PC-3 (cell line): ENCODE measurements around the gene ZXDC. TPM values are rescaled to one million over a fixed set of nuclear protein-coding genes. Genes with fewer than 3 reads are reported as not detected.

Source experiments
- ATAC-seq: fragments of 200-7000 bp; cut with Tn5 transposase; 2 replicates; pipeline ENCODE4 v1.9.1; 2020; ENCODE audit warnings: mild to moderate bottlenecking, moderate library complexity
- BruUV-seq: library from RNA; stranded (reverse); fragments of 400-500 nt; replicated peaks from 2 replicates; lab custom pipeline; 2021; lab: Mats Ljungman, UMichigan
- CTCF ChIA-PET: fragments of 300-600 bp; sonication (Branson Sonifier 250); formaldehyde crosslinking; loops from one replicate; lab custom pipeline; 2022; ENCODE audit warnings: antibody characterized with exemption; lab: Charles Lee
- POLR2A ChIA-PET: fragments of 300-600 bp; sonication (Branson Sonifier 250); formaldehyde crosslinking; loops from one replicate; lab custom pipeline; 2022; ENCODE audit warnings: antibody characterized with exemption; ENCODE audit not compliant: unreplicated experiment; lab: Charles Lee
- DNase-seq: peaks from one replicate; pipeline ENCODE4 v3.0.0-alpha.2; 2015
- H2AFZ ChIP-seq: fragments of 300-600 bp; sonication (generic); 2 replicates; pipeline ENCODE4 v1.6.0; 2016; ENCODE audit warnings: antibody characterized with exemption, low read length
- H3F3A ChIP-seq: fragments of 300-600 bp; sonication (generic); one replicate; pipeline ENCODE4 v1.6.0; 2017; ENCODE audit warnings: antibody characterized with exemption, low read length, control low read depth, mild to moderate bottlenecking; ENCODE audit not compliant: unreplicated experiment
- H3K27ac ChIP-seq: fragments of 300-600 bp; sonication (generic); 2 replicates; pipeline ENCODE4 v1.5.1; 2016; ENCODE audit warnings: mild to moderate bottlenecking, low read length
- H3K27me3 ChIP-seq: fragments of 300-600 bp; sonication (generic); 2 replicates; pipeline ENCODE4 v1.6.1; 2016; ENCODE audit warnings: low read length, mixed read lengths
- H3K36me3 ChIP-seq: fragments of 300-600 bp; sonication (generic); 2 replicates; pipeline ENCODE4 v1.6.1; 2016; ENCODE audit warnings: low read depth, mixed run types, low read length, mixed read lengths
- H3K4me1 ChIP-seq: fragments of 300-600 bp; sonication (generic); 2 replicates; pipeline ENCODE4 v1.5.1; 2016; ENCODE audit warnings: low read length; ENCODE audit not compliant: insufficient read depth
- H3K4me2 ChIP-seq: fragments of 300-600 bp; sonication (generic); 2 replicates; pipeline ENCODE4 v1.6.0; 2016; ENCODE audit warnings: low read length
- H3K4me3 ChIP-seq: fragments of 300-600 bp; sonication (generic); 2 replicates; pipeline ENCODE4 v1.5.1; 2016; ENCODE audit warnings: mild to moderate bottlenecking, low read length, mixed read lengths
- H3K79me2 ChIP-seq: fragments of 300-600 bp; sonication (generic); 2 replicates; pipeline ENCODE4 v1.6.1; 2017; ENCODE audit warnings: low read length, mixed read lengths
- H3K9ac ChIP-seq: fragments of 300-600 bp; sonication (generic); 2 replicates; pipeline ENCODE4 v1.6.0; 2016; ENCODE audit warnings: mild to moderate bottlenecking, low read length
- H3K9me2 ChIP-seq: fragments of 300-600 bp; sonication (generic); replicated peaks from 2 replicates; pipeline ENCODE4 v1.6.1; 2016; ENCODE audit warnings: mixed run types, low read length, mixed read lengths
- H3K9me3 ChIP-seq: fragments of 300-600 bp; sonication (generic); 2 replicates; pipeline ENCODE4 v1.6.1; 2016; ENCODE audit warnings: low read length, mixed read lengths
- H4K20me1 ChIP-seq: fragments of 300-600 bp; sonication (generic); 2 replicates; pipeline ENCODE4 v1.6.1; 2016; ENCODE audit warnings: low read length, mixed read lengths
- EZH2 ChIP-seq: fragments of 300-600 bp; sonication (generic); IDR thresholded peaks from one replicate; pipeline ENCODE4 v1.6.1; 2017; ENCODE audit warnings: antibody characterized with exemption, mild to moderate bottlenecking, low read length; ENCODE audit not compliant: unreplicated experiment
- EZH2phosphoT487 ChIP-seq: fragments of 300-600 bp; sonication (generic); IDR thresholded peaks from 2 replicates; pipeline ENCODE4 v1.6.1; 2018; ENCODE audit warnings: mild to moderate bottlenecking, antibody characterized with exemption, low read length, borderline replicate concordance
- intact Hi-C: fragments of 100-400 bp; cut with micrococcal nuclease; formaldehyde crosslinking; loops from 2 replicates; pipeline ENCODE4 v1.9.0; 2023
- total RNA-seq: library from RNA; depleted of rRNA; stranded (reverse); fragments of >200 nt; gene quantifications from 2 replicates; pipeline ENCODE4 v1.2.3, GENCODE V29; 2014
- TF ChIP-seq, protein P1 (sequence below): fragments of 300-600 bp; sonication (generic); conservative IDR thresholded peaks from 2 replicates; pipeline ENCODE4 v1.5.1; 2017; ENCODE audit warnings: antibody characterized with exemption, low read depth, mild to moderate bottlenecking, low read length

ZXDC gene
- total RNA-seq, 1 experiment from 2014 or later = 18.7 TPM

DNA sequence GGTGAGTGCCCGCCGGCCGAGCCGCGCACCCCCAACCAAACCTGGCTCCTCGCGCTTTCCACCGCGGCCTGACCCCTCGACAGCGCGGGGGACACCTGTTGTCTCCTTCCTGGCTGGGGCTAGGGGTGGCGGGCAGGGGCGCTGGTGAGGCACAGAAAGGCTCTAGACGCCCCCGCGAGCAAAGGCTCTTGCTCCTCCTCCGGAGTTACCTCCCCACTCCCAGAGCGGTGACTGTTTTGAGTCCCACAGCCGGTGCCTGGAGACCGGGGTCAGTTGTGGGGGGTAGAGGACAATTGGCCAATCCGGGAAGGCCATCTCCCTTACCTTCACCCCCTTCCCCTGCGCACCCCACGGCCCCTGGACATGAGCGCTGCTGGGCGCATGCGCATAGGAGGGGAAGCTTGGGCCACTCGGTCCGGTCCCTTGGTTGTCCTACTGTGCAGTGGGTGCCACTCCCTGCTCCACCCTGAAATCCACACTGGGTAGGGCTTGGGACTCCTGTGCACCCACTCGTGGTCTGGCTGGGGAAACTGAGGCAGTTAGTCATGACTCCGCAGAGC is 48.8 kb upstream of the ZXDC start:
- peak overlapping the region; percentile 34; the same call in 1 of the 2 replicates for H2AFZ ChIP-seq
- TF ChIP-seq EZH2phosphoT487 = no peak
- TF ChIP-seq, protein P1, sequence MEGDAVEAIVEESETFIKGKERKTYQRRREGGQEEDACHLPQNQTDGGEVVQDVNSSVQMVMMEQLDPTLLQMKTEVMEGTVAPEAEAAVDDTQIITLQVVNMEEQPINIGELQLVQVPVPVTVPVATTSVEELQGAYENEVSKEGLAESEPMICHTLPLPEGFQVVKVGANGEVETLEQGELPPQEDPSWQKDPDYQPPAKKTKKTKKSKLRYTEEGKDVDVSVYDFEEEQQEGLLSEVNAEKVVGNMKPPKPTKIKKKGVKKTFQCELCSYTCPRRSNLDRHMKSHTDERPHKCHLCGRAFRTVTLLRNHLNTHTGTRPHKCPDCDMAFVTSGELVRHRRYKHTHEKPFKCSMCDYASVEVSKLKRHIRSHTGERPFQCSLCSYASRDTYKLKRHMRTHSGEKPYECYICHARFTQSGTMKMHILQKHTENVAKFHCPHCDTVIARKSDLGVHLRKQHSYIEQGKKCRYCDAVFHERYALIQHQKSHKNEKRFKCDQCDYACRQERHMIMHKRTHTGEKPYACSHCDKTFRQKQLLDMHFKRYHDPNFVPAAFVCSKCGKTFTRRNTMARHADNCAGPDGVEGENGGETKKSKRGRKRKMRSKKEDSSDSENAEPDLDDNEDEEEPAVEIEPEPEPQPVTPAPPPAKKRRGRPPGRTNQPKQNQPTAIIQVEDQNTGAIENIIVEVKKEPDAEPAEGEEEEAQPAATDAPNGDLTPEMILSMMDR = no peak
- no peak for TF ChIP-seq EZH2
- DNase-seq = no peak
- peak overlapping the region; percentile 53 for H3K4me2 ChIP-seq
- H3K79me2 ChIP-seq = no peaks in the 10 kb centered on the region
- peaks cover 13% of the 10 kb centered on the region for H3K27me3 ChIP-seq
- H3F3A ChIP-seq = no peaks in the 10 kb centered on the region
- no peak overlapping the region for H3K27ac ChIP-seq
- H3K9me3 ChIP-seq = no peaks in the 10 kb centered on the region
- ATAC-seq = no peak
- intact Hi-C loops = no loop called here
- peak overlapping the region; percentile 38; the same call in 1 of the 2 replicates for H3K4me3 ChIP-seq
- CTCF ChIA-PET = no interaction called here
- no peaks in the 10 kb centered on the region for H3K9me2 ChIP-seq
- POLR2A ChIA-PET = no interaction called here
- no peaks in the 10 kb centered on the region for H3K4me1 ChIP-seq
- BruUV-seq = no TSS peak
- H3K9ac ChIP-seq = no peak overlapping the region
- no peaks in the 10 kb centered on the region for H3K36me3 ChIP-seq
- no peaks in the 10 kb centered on the region for H4K20me1 ChIP-seq

DNA sequence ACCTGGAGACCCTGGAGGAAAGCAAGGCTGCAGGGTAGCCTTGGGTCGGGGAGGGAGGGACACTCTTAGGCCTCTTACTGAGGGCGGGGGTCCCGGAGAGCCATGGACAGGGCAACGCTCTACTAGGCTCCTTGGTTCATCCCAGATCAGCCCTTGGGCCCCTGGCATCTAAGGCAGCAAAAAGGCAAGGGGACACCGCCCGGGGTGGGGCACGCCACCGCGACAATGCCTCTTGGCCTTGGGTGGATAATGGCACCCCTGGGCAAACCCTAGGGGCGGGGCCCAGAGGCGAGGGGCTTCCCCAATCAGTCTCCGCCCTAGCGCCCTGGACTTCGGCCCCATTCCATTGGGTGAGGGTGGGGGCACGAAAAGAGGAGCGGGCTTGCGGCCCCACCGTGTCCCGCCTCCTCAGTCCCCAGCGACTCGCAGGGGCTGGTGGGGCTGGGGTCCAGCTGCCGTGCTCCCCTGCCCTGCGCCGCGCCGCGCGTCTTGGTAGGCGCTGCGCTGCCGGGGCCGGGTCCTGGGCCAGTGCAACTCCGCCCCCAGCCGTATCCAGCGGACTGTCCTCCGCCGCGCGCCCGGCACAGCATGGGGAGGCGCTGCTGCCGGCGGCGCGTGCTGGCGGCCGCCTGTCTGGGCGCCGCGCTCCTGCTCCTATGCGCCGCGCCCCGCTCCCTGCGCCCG is 48.2 kb upstream of the ZXDC start, which contains the start of gene CHST13:
Gene CHST13 (plus strand): TSS at position 411 of the 684 bp plus-strand sequence. CDS start 178 bp downstream, at position 589.
- BruUV-seq = no TSS peak
- CTCF ChIA-PET = no interaction called here
- Histone ChIP-seq H3K4me2 (peak within 1 kb of the TSS; percentile 53), H3K9me2 (no peaks in the 10 kb centered on the region), H3K4me1 (no peaks in the 10 kb centered on the region), H3K27me3 (peaks cover 13% of the 10 kb centered on the region), H3K79me2 (no peaks in the 10 kb centered on the region), H3K4me3 (peak within 1 kb of the TSS; percentile 38; the same call in 1 of the 2 replicates), H3K27ac (no peak within 1 kb of the TSS), H3K36me3 (no peaks in the 10 kb centered on the region), H3K9ac (no peak within 1 kb of the TSS), H3K9me3 (no peaks in the 10 kb centered on the region), H2AFZ (peak within 1 kb of the TSS; percentile 34; the same call in 1 of the 2 replicates), H4K20me1 (no peaks in the 10 kb centered on the region), H3F3A (no peaks in the 10 kb centered on the region)
- POLR2A ChIA-PET = no interaction called here
- DNase-seq (peak; percentile 19), ATAC-seq (peak; percentile 65)
- no peak for TF ChIP-seq EZH2
- TF ChIP-seq, protein P1 = no peak
- TF ChIP-seq EZH2phosphoT487 = no peak
- intact Hi-C loops = no loop called here

DNA sequence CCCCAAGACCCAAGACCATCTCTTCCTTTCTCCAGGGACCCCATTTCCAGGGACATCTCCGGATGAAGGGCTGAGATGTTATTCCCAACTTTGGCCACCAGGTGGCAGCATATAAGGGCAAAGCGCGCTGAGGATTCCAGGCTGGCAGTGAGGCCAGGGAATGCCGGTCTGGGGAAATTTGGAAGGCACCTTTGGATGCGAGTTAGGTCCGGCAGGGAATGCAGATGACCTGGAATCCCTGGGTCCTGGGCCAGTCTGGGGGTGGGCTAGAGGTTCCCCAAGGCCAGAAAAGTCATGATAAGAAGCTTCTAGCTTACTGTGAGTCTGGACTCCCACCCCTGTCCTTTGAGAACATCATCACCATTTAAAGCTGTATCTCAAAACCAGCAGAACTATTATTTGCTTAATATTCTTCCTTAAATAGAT is 46.7 kb upstream of the ZXDC start:
- Histone ChIP-seq H3K9me2 (no peaks in the 10 kb centered on the region), H2AFZ (no peak overlapping the region), H3K9me3 (no peaks in the 10 kb centered on the region), H3K27ac (no peak overlapping the region), H3K4me3 (no peak overlapping the region), H3K79me2 (no peaks in the 10 kb centered on the region), H3K36me3 (no peaks in the 10 kb centered on the region), H3K27me3 (peaks cover 13% of the 10 kb centered on the region), H3K9ac (no peak overlapping the region), H3K4me2 (no peak overlapping the region), H4K20me1 (no peaks in the 10 kb centered on the region), H3F3A (no peaks in the 10 kb centered on the region), H3K4me1 (no peaks in the 10 kb centered on the region)
- TF ChIP-seq EZH2 = no peak
- TF ChIP-seq, protein P1 = peak; percentile 81
- peak; percentile 52 for ATAC-seq
- no TSS peak for BruUV-seq
- peak; percentile 59 for DNase-seq
- CTCF ChIA-PET = no interaction called here
- POLR2A ChIA-PET = no interaction called here
- intact Hi-C loops = no loop called here
